Glutamatergic neuron (in vitro differentiated cells): ENCODE results near the gene UPP1. TPM values are rescaled to one million over a fixed set of nuclear protein-coding genes. Genes with fewer than 3 reads are reported as not detected.

Experiments used
- DNase-seq: peaks from one replicate; pipeline ENCODE4 v3.0.0; 2022
- H3K27ac Mint-ChIP-seq: one replicate; pipeline ENCODE4 v1.8.0; 2020; ENCODE audit warnings: mild to moderate bottlenecking, mixed read lengths, inconsistent platforms; ENCODE audit not compliant: unreplicated experiment
- H3K27me3 Mint-ChIP-seq: one replicate; pipeline ENCODE4 v1.8.0; 2020; ENCODE audit warnings: mild to moderate bottlenecking, moderate library complexity, mixed read lengths, inconsistent platforms; ENCODE audit not compliant: unreplicated experiment
- H3K36me3 Mint-ChIP-seq: one replicate; pipeline ENCODE4 v1.8.0; 2020; ENCODE audit warnings: mild to moderate bottlenecking, mixed read lengths, inconsistent platforms; ENCODE audit not compliant: unreplicated experiment
- H3K4me1 Mint-ChIP-seq: one replicate; pipeline ENCODE4 v1.8.0; 2020; ENCODE audit warnings: mild to moderate bottlenecking, low read depth, mixed read lengths, inconsistent platforms; ENCODE audit not compliant: unreplicated experiment
- H3K4me3 Mint-ChIP-seq: one replicate; pipeline ENCODE4 v1.8.0; 2020; ENCODE audit warnings: mild to moderate bottlenecking, mixed read lengths, inconsistent platforms; ENCODE audit not compliant: unreplicated experiment
- H3K9me3 Mint-ChIP-seq: one replicate; pipeline ENCODE4 v1.8.0; 2020; ENCODE audit warnings: mild to moderate bottlenecking, moderate library complexity, mixed read lengths, inconsistent platforms; ENCODE audit not compliant: unreplicated experiment
- CTCF ChIP-seq: fragments of 200-600 bp; sonication (generic); IDR thresholded peaks from one replicate; pipeline ENCODE4 v1.5.0; 2021; ENCODE audit not compliant: partially characterized antibody, unreplicated experiment
- total RNA-seq: library from RNA; stranded (reverse); fragmentation: NEBNext Ultra II Directional; extraction: Animal tissue kit (Norgen Biotek cat#: 25700); gene quantifications from one replicate; pipeline ENCODE4 v1.2.1, GENCODE V29; 2021; ENCODE audit not compliant: unreplicated experiment

Gene UPP1
- total RNA-seq, 1 donor from 2014 or later = 29.8 TPM

DNA sequence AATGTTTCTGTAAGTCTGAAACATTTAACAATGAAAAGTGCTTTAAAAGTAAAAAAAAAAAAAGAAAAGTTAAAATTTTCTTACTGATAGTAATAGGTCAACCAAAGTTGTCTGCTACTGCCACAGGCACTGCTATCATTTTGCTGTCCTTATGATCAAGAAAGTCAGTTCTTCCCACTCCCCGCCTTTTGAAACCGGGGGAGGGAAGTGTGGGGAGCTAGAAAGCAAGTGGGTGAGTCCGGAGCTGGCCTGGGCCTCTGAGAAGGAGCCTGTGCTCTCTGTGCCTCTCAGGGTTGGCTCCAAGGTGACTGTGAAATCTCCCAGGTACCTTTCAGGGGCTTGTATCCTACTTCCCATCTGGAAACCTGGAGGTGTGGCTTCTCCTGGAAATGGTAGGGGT, 46.4 kb upstream of the UPP1 start:
- Mint-ChIP-seq H3K27me3 (peaks cover 6% of the 10 kb centered on the region), H3K9me3 (no peaks in the 10 kb centered on the region), H3K36me3 (no peaks in the 10 kb centered on the region), H3K4me1 (no peaks in the 10 kb centered on the region), H3K4me3 (no peak overlapping the region), H3K27ac (no peak overlapping the region)
- TF ChIP-seq CTCF = no peak
- DNase-seq = no peak

DNA sequence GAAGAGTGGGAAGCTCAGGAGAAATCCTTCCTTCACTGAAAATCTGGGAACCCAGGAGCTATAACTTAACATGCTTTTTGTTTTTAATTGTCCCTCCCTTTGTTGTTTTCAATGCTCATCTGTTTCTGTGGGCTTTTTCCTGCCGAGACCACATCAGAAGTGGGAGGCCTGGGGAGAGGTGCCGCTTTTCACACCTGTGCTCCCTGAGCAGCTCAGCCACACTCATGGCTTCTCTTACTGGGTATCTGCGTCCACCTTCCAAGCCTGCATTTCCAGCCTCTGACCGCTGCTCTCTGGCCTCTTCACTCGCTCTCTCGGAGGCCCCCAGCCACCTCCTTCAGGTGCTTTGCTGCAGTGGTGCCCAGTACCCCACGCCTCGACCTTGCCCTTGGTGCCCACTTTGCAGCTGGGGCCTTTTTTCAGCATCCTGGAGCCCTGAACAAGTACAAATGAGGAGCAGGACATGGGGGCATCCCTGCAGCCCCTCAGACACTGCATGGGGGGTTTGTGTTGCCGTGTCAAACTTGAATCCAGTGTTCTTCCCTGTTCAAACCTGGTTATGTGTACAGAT, 43.8 kb upstream of the UPP1 start:
- Mint-ChIP-seq H3K4me3 (no peak overlapping the region), H3K36me3 (peaks cover 4% of the 10 kb centered on the region), H3K4me1 (peaks cover 7% of the 10 kb centered on the region), H3K27ac (no peak overlapping the region), H3K27me3 (peaks cover 10% of the 10 kb centered on the region), H3K9me3 (no peaks in the 10 kb centered on the region)
- no peak for DNase-seq
- TF ChIP-seq CTCF = no peak

DNA sequence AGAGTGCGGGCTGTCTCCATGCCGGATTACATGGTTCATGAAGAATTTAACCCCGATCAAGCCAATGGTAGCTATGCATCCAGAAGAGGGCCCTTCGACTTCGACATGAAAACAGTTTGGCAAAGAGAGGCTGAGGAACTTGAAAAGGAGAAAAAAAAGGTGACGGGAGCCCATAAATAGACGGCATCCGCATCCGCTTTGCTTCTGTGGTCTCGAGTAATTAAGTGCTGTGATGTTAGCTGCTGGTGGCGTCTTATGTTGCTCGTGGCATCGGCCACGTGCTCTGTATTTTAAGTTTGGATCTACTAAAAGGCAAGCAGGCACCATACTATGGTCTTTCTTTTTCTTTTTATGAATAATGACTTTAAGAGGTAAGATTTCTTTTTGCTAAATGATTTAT, 42.6 kb upstream of the UPP1 start:
- H3K9me3 Mint-ChIP-seq = no peaks in the 10 kb centered on the region
- H3K27me3 Mint-ChIP-seq = peaks cover 10% of the 10 kb centered on the region
- no peak overlapping the region for H3K4me3 Mint-ChIP-seq
- H3K36me3 Mint-ChIP-seq = peaks cover 4% of the 10 kb centered on the region
- H3K27ac Mint-ChIP-seq = no peak overlapping the region
- DNase-seq = no peak
- TF ChIP-seq CTCF = no peak
- H3K4me1 Mint-ChIP-seq = peaks cover 7% of the 10 kb centered on the region

GRCh38 chr7:48048113-48048512, 41.0 kb upstream of the UPP1 start:
- peaks cover 7% of the 10 kb centered on the region for H3K4me1 Mint-ChIP-seq
- no peak for TF ChIP-seq CTCF
- H3K27me3 Mint-ChIP-seq = peaks cover 8% of the 10 kb centered on the region
- no peak overlapping the region for H3K4me3 Mint-ChIP-seq
- H3K36me3 Mint-ChIP-seq = peaks cover 4% of the 10 kb centered on the region
- no peaks in the 10 kb centered on the region for H3K9me3 Mint-ChIP-seq
- DNase-seq = no peak
- no peak overlapping the region for H3K27ac Mint-ChIP-seq

GRCh38 chr7:48049850-48050249, 39.2 kb upstream of the UPP1 start:
- Mint-ChIP-seq H3K27ac (no peak overlapping the region), H3K4me1 (peaks cover 7% of the 10 kb centered on the region)
- TF ChIP-seq CTCF = no peak

More at GRCh38 chr7:48049850-48050249, 39.2 kb upstream of the UPP1 start:
- DNase-seq = no peak
- H3K27me3 Mint-ChIP-seq = peaks cover 7% of the 10 kb centered on the region
- H3K4me3 Mint-ChIP-seq = no peak overlapping the region
- no peaks in the 10 kb centered on the region for H3K9me3 Mint-ChIP-seq
- H3K36me3 Mint-ChIP-seq = peaks cover 4% of the 10 kb centered on the region
